SU-DHL-6 (cell line): ENCODE results near the gene DNER.

Source experiments
- H2AFZ ChIP-seq: fragments of 200-600 bp; sonication (generic); 2 replicates; pipeline ENCODE4 v1.6.1; 2014; ENCODE audit warnings: low read depth, mild to moderate bottlenecking, moderate library complexity, mixed read lengths, antibody characterized with exemption, low read length; ENCODE audit not compliant: severe bottlenecking
- H3F3A ChIP-seq: fragments of 200-600 bp; shearing (Covaris generic); 2 replicates; pipeline ENCODE4 v1.6.0; 2016; ENCODE audit warnings: antibody characterized with exemption, mild to moderate bottlenecking; ENCODE audit not compliant: insufficient read depth
- H3K27ac ChIP-seq: fragments of 200-600 bp; sonication (generic); 2 replicates; pipeline ENCODE4 v1.5.1; 2016; ENCODE audit warnings: low read depth, mild to moderate bottlenecking, low read length, moderate library complexity, mixed read lengths
- H3K27me3 ChIP-seq: fragments of 200-600 bp; sonication (generic), shearing (Covaris generic); 2 replicates; pipeline ENCODE4 v1.6.0; 2014; ENCODE audit warnings: mild to moderate bottlenecking, low read length
- H3K36me3 ChIP-seq: fragments of 200-600 bp; sonication (generic); 2 replicates; pipeline ENCODE4 v1.6.1; 2014; ENCODE audit warnings: mild to moderate bottlenecking, low read length, mixed read lengths
- H3K4me2 ChIP-seq: fragments of 300-600, 200-600 bp; shearing (Covaris generic), sonication (generic); 2 replicates; pipeline ENCODE4 v1.6.0; 2014; ENCODE audit warnings: low read length, low read depth, mild to moderate bottlenecking; ENCODE audit not compliant: poor library complexity, severe bottlenecking
- H3K4me3 ChIP-seq: fragments of 200-600 bp; sonication (generic); 2 replicates; pipeline ENCODE4 v1.5.1; 2014; ENCODE audit warnings: antibody characterized with exemption, low read length, mild to moderate bottlenecking, mixed read lengths; ENCODE audit not compliant: insufficient read depth, poor library complexity, severe bottlenecking
- H3K79me2 ChIP-seq: fragments of 200-600 bp; sonication (generic); 2 replicates; pipeline ENCODE4 v1.6.1; 2014; ENCODE audit warnings: mild to moderate bottlenecking, low read length, moderate library complexity; ENCODE audit not compliant: insufficient read depth
- H3K9ac ChIP-seq: fragments of 200-600 bp; sonication (generic); 2 replicates; pipeline ENCODE4 v1.7.0; 2014; ENCODE audit warnings: mild to moderate bottlenecking, low read length
- H3K9me2 ChIP-seq: fragments of 200-600 bp; sonication (generic); replicated peaks from 2 replicates; pipeline ENCODE4 v1.6.1; 2014; ENCODE audit warnings: low read length; ENCODE audit not compliant: insufficient read depth
- H3K9me3 ChIP-seq: fragments of 200-600 bp; sonication (generic); 2 replicates; pipeline ENCODE4 v1.6.1; 2014; ENCODE audit warnings: low read length, mixed read lengths; ENCODE audit not compliant: insufficient read depth
- H4K20me1 ChIP-seq: fragments of 200-600 bp; sonication (generic); 2 replicates; pipeline ENCODE4 v1.6.1; 2014; ENCODE audit warnings: low read depth, mild to moderate bottlenecking, antibody characterized with exemption, low read length, moderate library complexity, mixed read lengths
- EZH2phosphoT487 ChIP-seq: fragments of 200-600 bp; sonication (generic), shearing (Covaris generic); conservative IDR thresholded peaks from 2 replicates; pipeline ENCODE4 v1.6.1; 2018; ENCODE audit warnings: mild to moderate bottlenecking, antibody characterized with exemption, low read length, moderate library complexity, mixed read lengths
- TF ChIP-seq, protein P1 (sequence below): fragments of 200-600 bp; sonication (generic); IDR thresholded peaks from one replicate; pipeline ENCODE4 v1.5.1; 2017; ENCODE audit warnings: antibody characterized with exemption, mild to moderate bottlenecking, low read length, moderate library complexity; ENCODE audit not compliant: insufficient read depth, poor library complexity, severe bottlenecking

DNER gene

DNA sequence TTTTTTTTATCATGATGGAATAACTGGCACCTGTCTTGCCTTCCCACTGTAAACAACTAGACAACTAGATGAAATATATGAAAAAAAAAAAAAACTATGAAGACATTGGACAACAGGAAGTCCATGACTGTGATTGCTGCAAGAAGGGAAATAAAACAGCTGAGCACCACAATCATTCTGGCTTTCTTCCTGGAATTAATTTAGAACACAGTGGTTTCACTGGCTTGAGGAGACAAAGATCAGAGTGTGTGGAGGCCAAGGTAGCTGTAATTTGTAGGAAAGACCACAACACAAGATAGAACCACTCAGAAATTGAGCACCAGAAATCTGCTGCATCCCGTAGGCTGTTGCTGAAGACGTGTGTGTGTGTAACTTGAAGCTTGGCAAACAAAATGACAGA, 322.2 kb downstream of the DNER start:
- Histone ChIP-seq H4K20me1 (no peaks in the 10 kb centered on the region), H3K36me3 (no peaks in the 10 kb centered on the region), H3K79me2 (no peaks in the 10 kb centered on the region), H3K27me3 (no peaks in the 10 kb centered on the region), H3K9me3 (no peaks in the 10 kb centered on the region), H3K4me2 (no peak overlapping the region), H3K4me3 (no peak overlapping the region), H2AFZ (no peak overlapping the region), H3K9ac (no peak overlapping the region), H3K9me2 (no peaks in the 10 kb centered on the region), H3K27ac (no peak overlapping the region), H3F3A (no peaks in the 10 kb centered on the region)
- no peak for TF ChIP-seq EZH2phosphoT487

DNA sequence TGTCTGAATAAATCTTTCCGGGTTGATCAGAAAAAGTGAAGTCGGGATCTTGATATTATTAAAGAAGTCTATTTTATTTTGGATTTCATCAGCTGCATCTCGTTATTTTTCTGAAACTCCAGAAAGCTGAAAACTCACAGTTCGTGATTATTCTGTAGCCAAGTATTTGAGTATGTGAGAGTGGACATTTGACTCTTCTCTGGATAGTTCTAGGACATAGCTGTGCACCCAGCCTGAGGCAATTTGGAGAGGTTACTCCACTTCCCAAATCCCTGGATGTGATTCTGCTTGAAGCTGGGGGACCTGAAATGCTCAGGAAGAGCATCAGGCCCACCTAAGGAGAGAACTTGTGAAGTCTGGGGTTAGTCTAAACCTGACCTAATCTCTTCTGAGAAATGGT, 325.6 kb downstream of the DNER start:
- Histone ChIP-seq H4K20me1 (no peaks in the 10 kb centered on the region), H3K9me3 (no peaks in the 10 kb centered on the region), H2AFZ (no peak overlapping the region), H3K4me3 (no peak overlapping the region), H3K27me3 (no peaks in the 10 kb centered on the region), H3K4me2 (no peak overlapping the region), H3K9ac (no peak overlapping the region), H3K27ac (no peak overlapping the region), H3K36me3 (no peaks in the 10 kb centered on the region), H3K9me2 (no peaks in the 10 kb centered on the region), H3K79me2 (no peaks in the 10 kb centered on the region), H3F3A (no peaks in the 10 kb centered on the region)
- TF ChIP-seq, protein P1, sequence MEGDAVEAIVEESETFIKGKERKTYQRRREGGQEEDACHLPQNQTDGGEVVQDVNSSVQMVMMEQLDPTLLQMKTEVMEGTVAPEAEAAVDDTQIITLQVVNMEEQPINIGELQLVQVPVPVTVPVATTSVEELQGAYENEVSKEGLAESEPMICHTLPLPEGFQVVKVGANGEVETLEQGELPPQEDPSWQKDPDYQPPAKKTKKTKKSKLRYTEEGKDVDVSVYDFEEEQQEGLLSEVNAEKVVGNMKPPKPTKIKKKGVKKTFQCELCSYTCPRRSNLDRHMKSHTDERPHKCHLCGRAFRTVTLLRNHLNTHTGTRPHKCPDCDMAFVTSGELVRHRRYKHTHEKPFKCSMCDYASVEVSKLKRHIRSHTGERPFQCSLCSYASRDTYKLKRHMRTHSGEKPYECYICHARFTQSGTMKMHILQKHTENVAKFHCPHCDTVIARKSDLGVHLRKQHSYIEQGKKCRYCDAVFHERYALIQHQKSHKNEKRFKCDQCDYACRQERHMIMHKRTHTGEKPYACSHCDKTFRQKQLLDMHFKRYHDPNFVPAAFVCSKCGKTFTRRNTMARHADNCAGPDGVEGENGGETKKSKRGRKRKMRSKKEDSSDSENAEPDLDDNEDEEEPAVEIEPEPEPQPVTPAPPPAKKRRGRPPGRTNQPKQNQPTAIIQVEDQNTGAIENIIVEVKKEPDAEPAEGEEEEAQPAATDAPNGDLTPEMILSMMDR, result no peak
- no peak for TF ChIP-seq EZH2phosphoT487

DNA sequence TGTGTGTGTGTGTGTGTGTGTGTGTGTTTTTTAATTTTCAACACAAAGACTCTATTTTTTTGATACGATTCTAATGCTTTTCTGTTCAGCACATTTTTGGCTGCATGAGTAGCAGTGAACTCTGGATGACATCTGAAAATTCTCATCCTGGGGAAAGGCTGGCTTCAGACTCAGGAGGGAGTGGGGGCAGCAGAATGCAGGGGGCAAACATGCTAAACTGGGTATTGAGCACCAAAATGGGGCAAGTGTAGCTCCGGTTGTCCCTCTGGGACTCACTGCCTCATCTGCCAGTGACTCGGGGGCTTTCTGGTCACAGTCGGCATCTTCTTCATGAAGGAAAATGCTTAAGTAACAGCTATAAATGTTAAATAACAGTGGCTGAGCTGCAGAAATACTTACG, 326.5 kb downstream of the DNER start:
- no peaks in the 10 kb centered on the region for H4K20me1 ChIP-seq
- H3K36me3 ChIP-seq, result no peaks in the 10 kb centered on the region
- TF ChIP-seq, protein P1, result no peak
- no peak for TF ChIP-seq EZH2phosphoT487
- H3K9ac ChIP-seq, result no peak overlapping the region
- no peaks in the 10 kb centered on the region for H3K27me3 ChIP-seq
- H3K79me2 ChIP-seq, result no peaks in the 10 kb centered on the region
- H3K27ac ChIP-seq, result no peak overlapping the region
- H3K9me3 ChIP-seq, result no peaks in the 10 kb centered on the region
- no peaks in the 10 kb centered on the region for H3K9me2 ChIP-seq
- H2AFZ ChIP-seq, result no peak overlapping the region
- H3K4me2 ChIP-seq, result no peak overlapping the region
- H3K4me3 ChIP-seq, result no peak overlapping the region
- H3F3A ChIP-seq, result no peaks in the 10 kb centered on the region

DNA sequence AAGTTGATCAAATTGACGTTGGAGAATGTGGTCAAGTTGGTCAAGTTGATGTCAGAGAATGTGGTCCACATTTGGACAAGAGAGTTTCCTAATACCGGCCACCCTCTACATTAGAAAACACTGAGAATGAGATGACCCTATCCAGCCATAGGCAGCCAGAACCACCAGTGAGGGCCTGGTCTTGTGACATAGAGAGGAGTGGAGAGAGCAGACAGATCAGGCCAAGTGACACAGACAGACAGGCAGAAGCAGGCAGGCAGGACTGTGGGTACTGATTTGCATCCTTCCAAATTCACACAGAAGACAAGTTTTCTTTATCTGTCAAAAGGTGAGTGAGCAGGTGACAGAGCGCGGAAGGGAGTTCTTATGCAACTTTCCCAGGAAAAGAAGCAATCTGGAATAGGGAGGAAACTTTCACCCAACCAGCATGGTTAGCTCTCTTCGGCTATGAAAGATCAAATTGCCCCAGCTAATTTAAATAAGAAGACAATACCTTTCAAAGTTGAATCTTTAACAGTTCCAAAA, 334.2 kb downstream of the DNER start:
- Histone ChIP-seq H3K79me2 (no peaks in the 10 kb centered on the region), H3K9me3 (no peaks in the 10 kb centered on the region), H4K20me1 (no peaks in the 10 kb centered on the region), H3K9me2 (no peaks in the 10 kb centered on the region), H3K36me3 (no peaks in the 10 kb centered on the region), H3K4me3 (no peak overlapping the region), H3K9ac (no peak overlapping the region), H3F3A (no peaks in the 10 kb centered on the region), H2AFZ (no peak overlapping the region), H3K27ac (no peak overlapping the region), H3K4me2 (no peak overlapping the region), H3K27me3 (no peaks in the 10 kb centered on the region)
- TF ChIP-seq EZH2phosphoT487, result no peak
- TF ChIP-seq, protein P1, result no peak
